Central memory CD8-positive, alpha-beta T cell (primary cell): Measurements from ENCODE around the gene HINFP.
"Not testable (repeated sequence)": the region's sequence is repeated elsewhere in the genome, so short reads cannot be mapped to it uniquely, and the experiment has no call there.

Experiments used
- ATAC-seq: fragments of 150-1000 bp; cut with Tn5 transposase; replicated peaks from 2 replicates; pipeline ENCODE4 v1.10.0; 2022; ENCODE audit warnings: mild to moderate bottlenecking, moderate FRiP score, moderate number of reproducible peaks; ENCODE audit not compliant: poor library complexity, severe bottlenecking; ENCODE audit errors: extremely low read depth
- DNase-seq, 2 donors: peaks; one replicate each; pipeline ENCODE4 v3.0.0; 2021; ENCODE audit warnings: low spot score in 2 of 2
- H3K27ac Mint-ChIP-seq: one replicate; pipeline ENCODE4 v1.8.0; 2022; ENCODE audit warnings: low read depth, mild to moderate bottlenecking, moderate library complexity, mixed read lengths
- H3K27me3 Mint-ChIP-seq: one replicate; pipeline ENCODE4 v1.8.0; 2022; ENCODE audit warnings: mixed read lengths
- H3K36me3 Mint-ChIP-seq: one replicate; pipeline ENCODE4 v1.8.0; 2022; ENCODE audit warnings: mild to moderate bottlenecking, moderate library complexity, mixed read lengths; ENCODE audit not compliant: insufficient read depth
- H3K4me1 Mint-ChIP-seq: one replicate; pipeline ENCODE4 v1.8.0; 2022; ENCODE audit warnings: mixed read lengths
- H3K4me3 Mint-ChIP-seq: one replicate; pipeline ENCODE4 v1.8.0; 2022; ENCODE audit warnings: mild to moderate bottlenecking, moderate library complexity, mixed read lengths
- H3K9me3 Mint-ChIP-seq: one replicate; pipeline ENCODE4 v1.8.0; 2022; ENCODE audit warnings: mixed read lengths

Gene HINFP

DNA sequence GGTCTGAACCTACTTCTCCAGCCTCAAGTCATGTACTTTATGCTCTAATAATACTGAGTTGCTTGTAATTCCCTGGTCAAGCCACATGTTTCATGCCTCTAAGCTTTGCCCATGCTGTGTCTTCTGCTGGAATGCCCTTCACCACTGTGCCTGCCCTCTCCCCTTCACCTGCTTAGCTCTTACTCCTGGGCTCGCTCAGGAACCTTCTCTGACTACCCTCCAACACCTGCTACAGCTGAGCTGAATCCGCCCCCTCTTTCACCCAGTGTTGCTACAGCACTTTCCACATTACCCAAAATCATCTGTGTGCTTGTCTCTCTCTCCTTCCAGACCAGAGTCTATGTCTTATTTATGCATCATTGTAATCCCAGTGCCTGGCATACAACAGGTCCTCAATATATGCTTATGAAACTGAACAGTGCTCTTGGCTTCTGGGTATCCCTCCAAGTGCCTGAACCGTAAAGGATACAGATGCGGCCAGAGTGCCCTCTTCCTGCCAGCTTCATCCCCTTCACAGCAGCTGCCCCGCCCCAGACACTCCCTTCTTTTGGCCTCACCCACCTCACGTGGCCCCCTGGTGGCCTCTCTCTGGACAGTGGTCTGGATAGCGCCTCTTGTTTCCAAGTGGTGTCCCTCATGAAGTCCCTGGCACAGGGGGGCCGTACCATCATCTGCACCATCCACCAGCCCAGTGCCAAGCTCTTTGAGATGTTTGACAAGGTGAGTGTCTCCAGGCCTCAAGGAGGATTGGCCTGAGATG is 34.5 kb downstream of the HINFP start:
- Mint-ChIP-seq H3K9me3 (no peaks in the 10 kb centered on the region), H3K27ac (no peak overlapping the region), H3K36me3 (no peaks in the 10 kb centered on the region), H3K27me3 (peaks cover 45% of the 10 kb centered on the region), H3K4me1 (no peaks in the 10 kb centered on the region), H3K4me3 (no peak overlapping the region)
- DNase-seq (no peak), ATAC-seq (no peak)

DNA sequence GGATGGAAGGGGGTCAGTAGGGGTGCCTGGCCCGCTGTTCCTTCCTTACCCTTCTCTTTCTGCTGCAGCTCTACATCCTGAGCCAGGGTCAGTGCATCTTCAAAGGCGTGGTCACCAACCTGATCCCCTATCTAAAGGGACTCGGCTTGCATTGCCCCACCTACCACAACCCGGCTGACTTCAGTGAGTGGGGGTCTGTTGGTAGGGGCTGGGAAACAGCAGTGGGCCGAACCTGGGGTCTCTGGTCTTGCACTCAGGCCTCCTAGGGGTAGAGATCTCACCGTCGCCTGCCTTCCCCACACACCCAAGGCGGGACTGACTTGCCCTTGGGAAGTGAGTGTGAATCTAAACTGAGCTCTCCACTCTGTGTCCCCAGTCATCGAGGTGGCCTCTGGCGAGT is 35.1 kb downstream of the HINFP start:
- Mint-ChIP-seq H3K27ac (no peak overlapping the region), H3K4me3 (no peak overlapping the region), H3K36me3 (no peaks in the 10 kb centered on the region), H3K4me1 (no peaks in the 10 kb centered on the region), H3K9me3 (no peaks in the 10 kb centered on the region), H3K27me3 (peaks cover 45% of the 10 kb centered on the region)
- ATAC-seq (no peak), DNase-seq (no peak)

DNA sequence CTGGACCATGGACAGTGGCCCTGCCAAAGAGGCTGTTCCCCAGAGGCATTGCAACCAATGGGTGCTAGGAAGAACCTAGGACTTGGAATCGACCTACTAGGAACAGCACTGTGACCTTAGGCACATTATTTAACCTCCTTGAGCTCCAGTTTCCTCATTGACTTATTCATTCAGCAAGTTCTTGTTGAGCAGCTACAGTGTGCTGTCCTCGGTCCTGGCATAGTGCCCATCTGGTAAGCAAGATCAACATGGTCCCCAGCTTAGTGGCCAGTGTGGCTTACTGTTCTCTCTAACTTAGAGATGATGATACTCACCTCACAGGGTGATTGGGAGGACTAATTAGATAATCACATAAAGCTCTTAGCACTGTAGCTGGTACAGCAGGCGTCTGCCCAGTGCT is 35.7 kb downstream of the HINFP start:
- Mint-ChIP-seq H3K9me3 (no peaks in the 10 kb centered on the region), H3K27ac (no peak overlapping the region), H3K27me3 (peaks cover 45% of the 10 kb centered on the region), H3K36me3 (no peaks in the 10 kb centered on the region), H3K4me1 (no peaks in the 10 kb centered on the region), H3K4me3 (no peak overlapping the region)
- DNase-seq (no peak), ATAC-seq (no peak)

DNA sequence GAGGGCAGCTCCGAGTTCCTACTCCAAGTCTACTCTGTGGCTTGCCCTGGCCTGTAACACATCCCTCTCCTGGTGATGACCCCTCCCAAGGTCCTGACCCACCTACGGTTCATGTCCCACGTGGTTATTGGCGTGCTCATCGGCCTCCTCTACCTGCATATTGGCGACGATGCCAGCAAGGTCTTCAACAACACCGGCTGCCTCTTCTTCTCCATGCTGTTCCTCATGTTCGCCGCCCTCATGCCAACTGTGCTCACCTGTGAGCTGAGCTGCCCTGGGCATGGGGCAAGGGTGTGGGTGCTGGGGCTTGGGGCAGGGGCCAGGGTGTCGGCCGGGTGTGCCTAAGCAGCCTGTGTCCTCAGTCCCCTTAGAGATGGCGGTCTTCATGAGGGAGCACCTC is 37.1 kb downstream of the HINFP start:
- no peak for ATAC-seq
- DNase-seq: no peak

DNA sequence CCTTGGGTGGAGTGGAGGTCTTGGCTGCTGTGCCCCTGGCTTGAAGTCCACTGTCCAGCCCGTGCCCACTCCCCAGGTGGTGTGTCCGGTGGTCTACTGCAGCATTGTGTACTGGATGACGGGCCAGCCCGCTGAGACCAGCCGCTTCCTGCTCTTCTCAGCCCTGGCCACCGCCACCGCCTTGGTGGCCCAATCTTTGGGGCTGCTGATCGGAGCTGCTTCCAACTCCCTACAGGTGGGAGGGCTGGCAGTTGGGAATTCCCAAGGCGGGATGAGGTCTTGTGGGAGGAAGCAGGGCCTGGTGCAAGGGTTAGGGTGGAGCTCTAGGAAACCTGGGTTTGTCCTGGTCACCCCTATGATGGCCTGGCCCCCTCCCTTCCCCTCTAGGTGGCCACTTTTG is 38.8 kb downstream of the HINFP start:
- no peaks in the 10 kb centered on the region for H3K36me3 Mint-ChIP-seq
- no peak overlapping the region for H3K27ac Mint-ChIP-seq
- ATAC-seq (no peak), DNase-seq (no peak)
- H3K4me3 Mint-ChIP-seq: no peak overlapping the region
- no peaks in the 10 kb centered on the region for H3K9me3 Mint-ChIP-seq
- H3K4me1 Mint-ChIP-seq: no peaks in the 10 kb centered on the region
- H3K27me3 Mint-ChIP-seq: peaks cover 16% of the 10 kb centered on the region

More for the DNA sequence above, 37.1 kb downstream of the HINFP start:
- no peaks in the 10 kb centered on the region for H3K4me1 Mint-ChIP-seq
- no peaks in the 10 kb centered on the region for H3K36me3 Mint-ChIP-seq
- H3K4me3 Mint-ChIP-seq: no peak overlapping the region
- H3K27me3 Mint-ChIP-seq: peaks cover 31% of the 10 kb centered on the region
- H3K27ac Mint-ChIP-seq: no peak overlapping the region
- no peaks in the 10 kb centered on the region for H3K9me3 Mint-ChIP-seq

DNA sequence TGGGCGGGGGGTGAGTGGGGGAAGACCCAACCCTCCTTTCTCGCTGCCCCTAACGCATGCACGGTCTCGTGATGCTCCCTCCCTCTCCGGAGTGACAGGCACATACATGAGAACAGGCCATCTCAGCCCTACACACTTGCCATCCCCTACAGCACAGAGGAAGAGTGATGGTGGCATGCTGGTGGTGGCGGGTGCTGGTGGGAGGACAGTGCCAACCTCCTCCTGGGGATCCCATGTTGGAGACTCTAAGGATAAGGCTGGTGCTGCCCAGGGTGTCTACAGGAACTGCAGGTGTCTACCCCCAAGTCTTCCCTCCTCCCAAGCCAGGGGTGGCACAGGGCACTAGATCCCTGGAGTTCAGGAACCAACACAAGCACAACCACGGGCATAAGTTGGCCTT is 40.5 kb downstream of the HINFP start:
- Mint-ChIP-seq H3K4me1 (no peaks in the 10 kb centered on the region), H3K27ac (no peak overlapping the region), H3K36me3 (no peaks in the 10 kb centered on the region), H3K27me3 (no peaks in the 10 kb centered on the region), H3K4me3 (no peak overlapping the region), H3K9me3 (no peaks in the 10 kb centered on the region)
- DNase-seq (no peak), ATAC-seq (no peak)

DNA sequence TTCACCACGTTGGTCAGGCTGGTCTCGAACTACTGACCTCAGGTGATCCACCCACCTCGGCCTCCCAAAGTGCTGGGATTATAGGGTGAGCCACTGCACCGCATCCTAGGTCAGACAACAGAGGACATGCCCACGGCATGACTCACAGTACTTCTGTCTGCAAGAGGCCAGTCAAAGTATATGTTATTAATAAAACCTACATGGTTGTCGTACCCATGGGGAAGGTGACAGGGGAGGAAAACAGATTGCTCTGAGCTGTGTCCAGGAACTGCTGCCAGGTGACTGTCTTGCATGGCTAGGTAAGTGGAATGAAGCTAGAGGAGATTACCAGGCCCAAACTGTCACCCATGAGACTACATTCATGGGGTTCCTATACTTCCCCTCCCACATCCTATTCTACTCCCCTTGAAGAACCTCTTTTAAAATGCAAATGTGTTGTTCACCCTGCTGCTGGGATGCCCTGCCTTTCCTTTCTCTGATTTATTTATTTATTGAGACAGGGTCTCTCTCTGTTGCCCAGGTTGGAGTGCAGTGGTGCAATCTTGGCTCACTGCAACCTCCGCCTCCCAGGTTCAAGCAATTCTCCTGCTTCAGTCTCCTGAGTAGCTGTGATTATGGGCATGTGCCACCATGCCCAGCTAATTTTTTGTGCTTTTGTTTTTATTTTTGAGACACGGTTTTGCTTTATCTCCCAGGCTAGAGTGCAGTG is 45.1 kb downstream of the HINFP start:
- no peak for ATAC-seq
- H3K4me3 Mint-ChIP-seq: no peak overlapping the region
- no peaks in the 10 kb centered on the region for H3K27me3 Mint-ChIP-seq

DNA sequence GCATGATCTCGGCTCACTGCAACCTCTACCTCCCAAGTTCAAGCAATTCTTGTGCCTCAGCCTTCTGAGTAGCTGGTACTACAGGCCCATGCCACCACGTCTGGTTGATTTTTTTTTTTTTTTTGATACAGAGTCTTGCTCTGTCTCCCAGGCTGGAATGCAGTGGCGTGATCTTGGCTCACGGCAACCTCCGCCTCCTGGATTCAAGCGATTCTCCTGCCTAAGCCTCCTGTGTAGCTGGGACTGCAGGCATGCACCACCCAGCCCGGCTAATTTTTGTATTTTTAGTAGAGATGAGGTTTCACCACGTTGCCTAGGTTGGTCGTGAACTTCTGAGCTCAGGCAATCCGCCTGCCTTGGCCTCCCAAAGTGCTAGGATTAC is 45.7 kb downstream of the HINFP start:
- DNase-seq, H3K36me3 Mint-ChIP-seq, H3K27me3 Mint-ChIP-seq, ATAC-seq, H3K9me3 Mint-ChIP-seq, H3K27ac Mint-ChIP-seq, H3K4me3 Mint-ChIP-seq: not testable (repeated sequence)
- H3K4me1 Mint-ChIP-seq: peaks cover 11% of the 10 kb centered on the region

More for the DNA sequence above, 45.1 kb downstream of the HINFP start:
- no peak for DNase-seq
- no peak overlapping the region for H3K27ac Mint-ChIP-seq
- H3K4me1 Mint-ChIP-seq: peaks cover 11% of the 10 kb centered on the region
- no peaks in the 10 kb centered on the region for H3K9me3 Mint-ChIP-seq
- no peaks in the 10 kb centered on the region for H3K36me3 Mint-ChIP-seq

DNA sequence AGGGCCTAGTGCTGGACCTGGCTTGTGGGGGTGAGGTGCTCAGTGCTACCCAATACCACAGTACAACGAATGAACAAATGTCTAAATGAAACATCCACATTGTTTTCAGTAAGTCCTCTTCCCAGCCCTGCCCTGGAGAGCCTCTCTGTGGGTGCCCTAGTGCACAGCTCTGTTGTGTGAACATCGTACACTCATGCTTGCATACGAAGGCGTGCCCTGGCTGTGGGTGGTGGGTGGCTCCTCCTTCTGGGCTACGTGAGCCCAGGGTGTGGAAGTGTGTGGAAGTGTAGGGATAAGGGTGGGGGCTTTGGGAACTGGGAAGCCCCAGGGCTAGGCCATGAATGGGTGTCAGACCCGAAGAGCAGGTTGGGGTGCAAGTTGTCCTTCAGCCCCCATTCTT is 46.6 kb downstream of the HINFP start:
- Mint-ChIP-seq H3K27ac (peak overlapping the region; percentile 80), H3K27me3 (no peaks in the 10 kb centered on the region), H3K36me3 (peaks cover 2% of the 10 kb centered on the region), H3K4me3 (peak overlapping the region; percentile 87), H3K4me1 (peaks cover 11% of the 10 kb centered on the region), H3K9me3 (no peaks in the 10 kb centered on the region)
- no peak for ATAC-seq
- no peak for DNase-seq

DNA sequence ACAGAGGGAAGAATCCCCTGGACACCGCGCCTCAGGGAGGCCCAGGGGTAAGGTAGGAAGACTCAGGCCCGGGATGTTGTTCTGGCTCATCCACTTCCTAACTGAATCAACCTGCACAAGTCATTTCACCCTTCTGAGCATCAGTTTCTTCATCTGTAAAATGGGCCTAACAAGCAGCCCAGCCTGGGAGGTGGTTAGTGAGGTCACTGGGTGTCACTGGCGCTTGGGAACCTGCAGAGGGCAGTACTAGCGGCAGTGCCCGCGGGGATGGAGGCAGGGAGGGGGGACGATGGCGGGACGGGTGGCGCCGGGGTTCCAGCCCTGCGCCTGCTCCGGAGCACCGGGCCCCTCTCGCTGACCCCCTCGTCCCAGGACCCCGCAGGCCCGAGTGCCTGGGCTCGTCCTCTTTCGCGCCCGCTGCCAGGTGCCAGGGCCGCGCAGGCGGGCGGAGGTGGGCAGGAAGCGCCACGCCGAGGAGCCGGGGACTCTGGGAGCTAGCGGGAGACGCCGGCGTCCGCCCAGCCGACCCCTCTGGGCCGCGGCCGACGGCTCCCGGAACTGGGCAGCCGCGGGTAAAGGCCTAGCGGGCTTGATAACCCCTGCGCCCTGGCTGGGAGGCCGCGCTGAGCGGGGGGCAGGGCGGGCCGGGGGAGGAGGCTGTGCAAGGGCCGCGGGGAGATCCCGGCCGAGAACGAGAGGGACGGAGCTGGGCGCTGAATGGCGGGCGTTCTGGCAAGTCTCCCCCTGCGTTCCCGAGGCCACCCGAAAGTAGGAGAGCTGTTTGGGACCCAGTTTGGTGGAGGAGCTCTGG is 47.3 kb downstream of the HINFP start, which contains the start of gene NLRX1:
Gene NLRX1, plus strand, starts transcription at position 255 of the 811 bp plus-strand sequence. CDS start 2,679 bp downstream, outside the sequence.
- DNase-seq (peak; percentile 71), ATAC-seq (peak; percentile 97)
- no peaks in the 10 kb centered on the region for H3K9me3 Mint-ChIP-seq
- H3K4me3 Mint-ChIP-seq: peak within 1 kb of the TSS; percentile 87
- peaks cover 2% of the 10 kb centered on the region for H3K36me3 Mint-ChIP-seq
- peak within 1 kb of the TSS; percentile 80 for H3K27ac Mint-ChIP-seq
- H3K27me3 Mint-ChIP-seq: no peaks in the 10 kb centered on the region
- H3K4me1 Mint-ChIP-seq: peaks cover 11% of the 10 kb centered on the region

DNA sequence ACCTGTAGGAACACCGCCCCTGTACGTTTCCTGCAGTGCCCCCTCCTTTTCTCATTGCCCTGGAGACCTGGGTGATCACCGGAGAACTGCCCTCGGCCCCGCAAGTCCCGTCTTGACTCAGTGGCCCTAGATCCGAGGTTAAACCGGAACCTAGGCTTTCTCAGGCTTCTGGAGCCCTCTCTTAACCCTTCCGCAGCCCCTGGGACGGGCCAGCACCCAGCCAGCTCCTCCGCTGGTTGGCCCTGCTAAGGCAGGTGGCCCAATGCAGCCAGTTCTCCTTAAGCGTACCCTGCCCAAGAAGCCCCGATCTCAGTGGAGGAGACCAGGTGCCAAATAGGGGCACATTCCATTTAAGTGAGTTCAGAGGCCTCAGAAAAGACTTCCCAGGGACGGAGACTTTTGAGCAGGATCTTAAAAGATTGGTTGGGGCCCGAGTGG is 47.9 kb downstream of the HINFP start:
- H3K4me3 Mint-ChIP-seq: peak overlapping the region; percentile 87
- peak overlapping the region; percentile 10 for H3K27ac Mint-ChIP-seq
- DNase-seq (no peak), ATAC-seq (peak; percentile 21)
- H3K36me3 Mint-ChIP-seq: peaks cover 2% of the 10 kb centered on the region
- H3K9me3 Mint-ChIP-seq: no peaks in the 10 kb centered on the region
- H3K27me3 Mint-ChIP-seq: no peaks in the 10 kb centered on the region
- peaks cover 11% of the 10 kb centered on the region for H3K4me1 Mint-ChIP-seq

DNA sequence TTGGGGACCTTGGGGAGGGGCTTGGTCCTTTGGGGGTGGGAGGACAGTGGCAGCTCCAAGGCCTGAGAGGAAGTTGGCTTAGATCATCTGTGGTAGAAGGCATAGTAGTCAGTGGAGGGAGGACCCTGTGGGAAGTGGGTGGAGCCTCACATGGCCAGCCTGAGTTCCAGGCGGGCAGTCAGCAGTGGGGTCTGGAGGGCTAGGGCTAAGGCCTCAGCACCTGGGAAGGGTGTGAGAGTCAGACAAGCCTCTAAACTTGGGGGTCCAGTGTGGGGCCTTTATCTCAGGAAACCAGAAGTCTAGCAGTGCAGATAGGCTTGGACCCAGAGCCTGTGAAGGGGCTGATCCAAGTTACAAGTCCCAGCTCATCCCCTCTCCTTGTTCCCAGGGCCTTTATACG is 51.1 kb downstream of the HINFP start:
- Mint-ChIP-seq H3K27me3 (no peaks in the 10 kb centered on the region), H3K9me3 (no peaks in the 10 kb centered on the region), H3K27ac (no peak overlapping the region), H3K4me3 (no peak overlapping the region), H3K4me1 (peaks cover 11% of the 10 kb centered on the region), H3K36me3 (peaks cover 4% of the 10 kb centered on the region)
- DNase-seq (no peak), ATAC-seq (no peak)
